Bladder microvascular endothelial cell (primary cell): ENCODE data around the gene SARNP. TPM values are rescaled to one million over a fixed set of nuclear protein-coding genes. Genes with fewer than 3 reads are reported as not detected.

Experiments
- total RNA-seq: library from RNA; depleted of rRNA; stranded (reverse); fragments of >200 nt; gene quantifications from 2 replicates; pipeline ENCODE4 v1.2.3, GENCODE V29; 2014

The SARNP gene, protein sequence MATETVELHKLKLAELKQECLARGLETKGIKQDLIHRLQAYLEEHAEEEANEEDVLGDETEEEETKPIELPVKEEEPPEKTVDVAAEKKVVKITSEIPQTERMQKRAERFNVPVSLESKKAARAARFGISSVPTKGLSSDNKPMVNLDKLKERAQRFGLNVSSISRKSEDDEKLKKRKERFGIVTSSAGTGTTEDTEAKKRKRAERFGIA
- 87.5 and 139 TPM in 2 replicates for total RNA-seq

DNA sequence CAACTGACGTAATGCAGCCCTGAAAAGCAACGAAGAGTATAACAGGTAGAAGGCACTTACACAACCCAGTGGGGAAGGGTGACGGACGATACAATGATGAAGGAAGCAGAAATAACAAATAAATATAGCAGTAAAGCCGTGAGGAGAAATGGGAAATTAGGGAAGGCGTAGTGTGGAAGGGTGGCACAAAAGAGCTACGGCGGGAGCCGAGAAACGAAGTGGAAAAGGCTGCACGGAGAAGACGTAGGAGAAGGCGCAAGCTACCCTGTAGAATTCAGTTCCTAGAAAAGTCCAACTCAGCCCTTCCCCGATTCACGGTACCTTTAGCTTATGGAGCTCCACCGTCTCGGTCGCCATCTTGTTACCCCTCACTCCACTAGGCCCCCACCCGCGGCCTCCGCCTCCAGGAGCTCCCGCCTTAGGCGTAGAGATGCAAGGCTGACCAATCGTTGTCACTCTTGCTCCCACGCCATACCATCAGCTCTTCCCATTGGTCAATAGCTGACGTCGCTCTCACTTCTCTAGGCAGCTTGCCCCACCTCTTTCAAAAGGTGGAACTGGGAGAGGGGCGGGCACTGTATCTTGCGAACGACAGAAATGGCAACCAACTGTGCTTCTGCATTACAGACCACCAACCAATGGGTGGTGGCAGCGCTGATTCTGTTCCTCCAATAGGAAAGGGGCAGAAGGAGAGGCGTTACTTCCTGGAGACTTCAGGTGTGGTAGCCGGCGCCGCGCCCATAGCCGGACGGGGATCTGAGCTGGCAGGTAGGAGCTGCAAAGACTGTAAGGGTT lies at the start of gene SARNP, which contains the start of gene ORMDL2:
SARNP (minus strand) TSS at position 380 of the 795 bp plus-strand sequence; CDS start at position 357, 23 bp downstream.
ORMDL2 (plus strand) TSS at position 697 of the 795 bp plus-strand sequence. CDS start 959 bp downstream, outside the sequence.

GRCh38 chr12:55842681-55843429 lies 25.3 kb upstream of the SARNP start, which contains the start of gene MMP19:
Gene MMP19, minus strand, starts transcription at chr12:55842936. Its CDS starts 106 bp downstream, at chr12:55842830.

DNA sequence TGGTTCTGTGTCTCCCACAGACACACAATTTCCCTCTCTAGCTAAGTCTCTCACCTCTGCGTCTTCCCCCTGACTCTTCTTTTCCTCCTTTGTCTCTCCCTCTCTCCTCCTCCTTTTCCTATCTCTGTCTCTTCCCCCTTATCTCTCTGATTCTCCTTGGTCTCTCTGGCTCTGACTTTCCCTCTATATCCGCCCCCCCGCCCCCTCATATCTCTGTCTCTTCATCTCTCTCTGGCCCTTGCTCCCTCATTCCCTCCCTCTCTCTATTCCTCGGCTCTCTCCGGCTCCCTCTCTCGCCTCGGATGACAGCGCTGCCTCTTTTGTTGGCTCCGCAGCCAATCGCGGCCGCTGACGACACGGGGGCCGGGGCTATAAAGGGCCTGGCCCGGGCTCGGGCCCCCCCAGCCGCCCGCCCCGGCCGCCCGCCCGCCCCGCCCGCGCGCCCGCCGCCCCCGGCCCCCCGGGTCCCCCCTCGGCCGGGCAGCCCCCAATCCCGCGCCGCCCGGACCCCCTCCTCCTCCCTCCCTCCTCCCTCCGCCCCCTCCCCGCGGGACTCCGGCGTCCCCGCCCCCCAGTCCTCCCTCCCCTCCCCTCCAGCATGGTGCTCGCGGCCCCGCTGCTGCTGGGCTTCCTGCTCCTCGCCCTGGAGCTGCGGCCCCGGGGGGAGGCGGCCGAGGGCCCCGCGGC lies 74.7 kb downstream of the SARNP start, which contains the start of gene GDF11:
GDF11 (plus strand) TSS at position 404 of the 687 bp plus-strand sequence; CDS start at position 599, 195 bp downstream.

GRCh38 chr12:55728939-55729818 lies 88.3 kb downstream of the SARNP start, which contains the start of gene CD63:
Gene CD63, minus strand, starts transcription at chr12:55729009. Its CDS starts 668 bp downstream, at chr12:55728341.

DNA sequence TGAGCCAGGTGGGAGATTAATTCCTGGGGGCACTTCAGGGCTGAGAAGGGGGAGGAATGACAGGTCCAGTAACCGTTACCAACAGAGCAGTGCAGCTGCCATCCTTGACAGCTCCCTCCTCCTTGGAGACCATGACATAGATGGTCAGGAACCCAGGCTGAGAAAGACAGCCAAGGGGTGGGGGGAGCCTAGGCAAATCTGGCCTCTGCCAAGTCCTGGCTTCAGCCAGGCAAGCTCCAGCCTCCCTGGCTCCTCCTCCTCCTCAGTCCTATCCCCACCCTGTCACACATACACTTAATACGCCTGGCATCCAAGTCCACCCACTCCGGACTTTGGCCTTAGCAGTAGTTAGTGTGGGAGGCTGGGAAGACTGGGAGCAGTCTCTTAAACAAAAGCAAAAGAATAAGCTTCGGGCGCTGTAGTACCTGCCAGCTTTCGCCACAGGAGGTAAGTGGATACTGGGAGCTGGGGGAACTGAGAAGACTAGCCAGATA lies 97.4 kb downstream of the SARNP start, which contains the start of gene RDH5:
RDH5 (plus strand) TSS at position 323 of the 494 bp plus-strand sequence. CDS start 792 bp downstream, outside the sequence.

DNA sequence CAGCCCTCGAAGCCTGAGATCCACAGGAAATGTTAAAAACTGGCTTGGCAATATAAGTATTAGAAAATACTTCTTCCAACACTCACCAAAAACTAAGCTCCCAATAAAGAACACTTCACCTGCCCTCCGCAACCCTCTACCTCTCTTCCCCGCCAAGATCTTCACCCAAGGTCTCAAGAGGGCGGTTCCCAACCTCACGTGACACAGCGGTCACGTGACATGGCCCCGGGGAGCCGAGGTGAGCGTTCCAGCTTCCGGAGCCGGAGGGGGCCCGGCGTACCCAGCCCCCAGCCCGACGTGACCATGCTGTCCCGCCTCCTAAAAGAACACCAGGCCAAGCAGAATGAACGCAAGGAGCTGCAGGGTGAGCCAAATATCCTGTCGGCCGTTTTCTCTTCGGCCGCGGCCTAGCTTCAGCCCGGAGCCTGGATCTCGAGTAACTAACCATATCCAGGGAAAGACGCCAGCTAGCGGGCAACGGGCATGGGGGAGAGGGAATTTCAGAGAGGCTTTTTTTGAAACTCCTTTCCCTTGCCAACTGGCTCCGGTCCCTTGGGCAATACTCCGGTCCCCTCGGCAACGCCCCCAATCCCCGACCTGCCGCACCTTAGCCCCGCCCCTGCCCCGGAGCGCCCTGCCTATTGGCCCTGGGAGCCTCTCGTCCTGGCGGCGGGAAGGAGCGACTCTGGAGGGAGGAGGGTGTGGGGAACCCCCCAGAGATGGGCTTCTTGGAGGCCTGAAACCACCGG lies 101.5 kb downstream of the SARNP start, which contains the start of gene BLOC1S1:
BLOC1S1 (plus strand) TSS at position 214 of the 749 bp plus-strand sequence; CDS start at position 220, 6 bp downstream.

DNA sequence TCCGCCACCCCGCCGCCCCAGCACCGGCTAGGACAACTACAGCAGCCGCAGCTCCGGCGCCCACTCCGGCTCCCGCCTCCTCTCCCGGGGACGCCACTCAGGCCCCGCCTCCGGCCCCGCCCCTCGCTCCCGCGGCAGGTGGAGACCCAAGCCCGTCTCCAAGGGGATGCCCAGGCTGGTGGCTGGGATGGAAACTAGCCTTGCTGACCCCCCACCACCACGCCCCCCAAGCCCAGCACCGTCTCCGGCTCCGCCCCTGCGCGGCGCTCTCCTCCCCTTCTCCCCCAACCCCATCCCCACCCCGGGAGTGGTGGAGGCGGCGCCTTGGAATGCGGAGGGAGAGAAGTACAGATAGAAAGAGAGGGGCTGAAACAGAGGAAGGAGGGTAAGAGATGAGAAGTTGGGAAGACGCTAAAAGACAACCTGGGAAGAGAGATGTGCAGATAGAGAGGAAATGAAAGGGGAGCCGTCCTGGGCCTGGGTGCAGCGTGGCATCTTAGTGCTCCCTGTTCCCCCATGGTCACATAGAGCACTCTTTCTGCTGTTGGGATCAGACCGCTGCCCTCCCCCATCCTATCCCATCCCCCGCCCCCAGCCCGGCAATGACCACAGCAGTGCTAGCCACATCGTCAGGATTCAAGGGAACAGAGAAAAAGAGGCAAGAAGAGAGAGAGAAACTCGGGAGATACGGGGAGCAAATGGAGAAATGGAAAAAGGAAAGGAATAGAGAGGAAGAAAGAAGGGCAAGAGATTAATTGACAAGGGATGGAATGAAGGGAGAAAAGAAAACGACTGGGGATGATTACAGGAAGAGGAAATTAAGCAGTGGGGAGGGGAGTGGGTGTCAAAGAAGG lies 109.5 kb downstream of the SARNP start, which contains the start of gene ITGA7:
ITGA7 (minus strand) TSS at position 64 of the 854 bp plus-strand sequence. CDS start 222 bp downstream, outside the sequence.

Other genes with a start within 250 kb of the SARNP start
- gene OR2AP1, start 245.3 kb downstream of the SARNP start, total RNA-seq = not detected in 2 replicates
- gene OR10P1, start 180.8 kb downstream of the SARNP start, total RNA-seq = not detected in 2 replicates
- gene ITGA7, start 109.8 kb downstream of the SARNP start, total RNA-seq = 0.76 and 0.81 TPM in 2 replicates
- gene BLOC1S1, start 101.7 kb downstream of the SARNP start, total RNA-seq = 47.5 and 72.9 TPM in 2 replicates
- 0.97 and 1.6 TPM in 2 replicates for gene RDH5, start 97.3 kb downstream of the SARNP start, total RNA-seq
- 1,206 and 1,347 TPM in 2 replicates for gene CD63, start 88.7 kb downstream of the SARNP start, total RNA-seq
- 0.65 and 2.7 TPM in 2 replicates for gene GDF11, start 74.6 kb downstream of the SARNP start, total RNA-seq
- gene ORMDL2, start 317 bp upstream of the SARNP start, total RNA-seq = 21.0 and 62.7 TPM in 2 replicates
- 40.2 and 54.4 TPM in 2 replicates for gene DNAJC14, start 11.9 kb upstream of the SARNP start, total RNA-seq
- gene MMP19, start 25.2 kb upstream of the SARNP start, total RNA-seq = 0.49 and 1.4 TPM in 2 replicates
- gene PYM1, start 110.2 kb upstream of the SARNP start, total RNA-seq = 27.3 and 33.2 TPM in 2 replicates
- gene DGKA, start 113.4 kb upstream of the SARNP start, total RNA-seq = 29.0 and 37.6 TPM in 2 replicates
- gene PMEL, start 148.3 kb upstream of the SARNP start, total RNA-seq = 0.38 and 0.81 TPM in 2 replicates
- 27.1 and 35.3 TPM in 2 replicates for gene CDK2, start 149.1 kb upstream of the SARNP start, total RNA-seq
- gene RAB5B, start 156.4 kb upstream of the SARNP start, total RNA-seq = 30.6 and 52.0 TPM in 2 replicates
- gene SUOX, start 179.6 kb upstream of the SARNP start, total RNA-seq = 6.5 and 12.3 TPM in 2 replicates
- 0.16 and 0.25 TPM in 2 replicates for gene IKZF4, start 203.3 kb upstream of the SARNP start, total RNA-seq
- gene RPS26, start 224.2 kb upstream of the SARNP start, total RNA-seq = 32.6 and 61.2 TPM in 2 replicates